Nephron (organoid): Measurements from ENCODE around the gene POU4F3.

Experiments
- H3K27ac Mint-ChIP-seq, 3 experiments: 2 replicates each; pipeline ENCODE4 v1.8.0; 2020; ENCODE audit warnings: mixed read lengths in 3 of 3, mild to moderate bottlenecking in 2 of 3, moderate library complexity in 1 of 3
- H3K27me3 Mint-ChIP-seq: 2 replicates; pipeline ENCODE4 v1.8.0; 2021; ENCODE audit warnings: low read depth, mild to moderate bottlenecking, moderate library complexity, mixed read lengths
- H3K36me3 Mint-ChIP-seq: 2 replicates; pipeline ENCODE4 v1.8.0; 2020; ENCODE audit warnings: low read depth, mixed read lengths
- H3K4me1 Mint-ChIP-seq: 2 replicates; pipeline ENCODE4 v1.8.0; 2020; ENCODE audit warnings: mixed read lengths
- H3K4me3 Mint-ChIP-seq, 3 experiments: 2 replicates each; pipeline ENCODE4 v1.8.0; 2020; ENCODE audit warnings: mild to moderate bottlenecking in 3 of 3, mixed read lengths in 3 of 3, moderate library complexity in 2 of 3
- H3K9me3 Mint-ChIP-seq: 2 replicates; pipeline ENCODE4 v1.8.0; 2020; ENCODE audit warnings: mixed read lengths
- TF ChIP-seq, protein P1 (sequence below), 3 experiments: fragments of 200-600 bp; sonication (generic); IDR thresholded peaks; one replicate each; pipeline ENCODE4 v1.5.0; 2021; ENCODE audit warnings: antibody characterized with exemption in 3 of 3; ENCODE audit not compliant: unreplicated experiment in 3 of 3

Gene POU4F3

DNA sequence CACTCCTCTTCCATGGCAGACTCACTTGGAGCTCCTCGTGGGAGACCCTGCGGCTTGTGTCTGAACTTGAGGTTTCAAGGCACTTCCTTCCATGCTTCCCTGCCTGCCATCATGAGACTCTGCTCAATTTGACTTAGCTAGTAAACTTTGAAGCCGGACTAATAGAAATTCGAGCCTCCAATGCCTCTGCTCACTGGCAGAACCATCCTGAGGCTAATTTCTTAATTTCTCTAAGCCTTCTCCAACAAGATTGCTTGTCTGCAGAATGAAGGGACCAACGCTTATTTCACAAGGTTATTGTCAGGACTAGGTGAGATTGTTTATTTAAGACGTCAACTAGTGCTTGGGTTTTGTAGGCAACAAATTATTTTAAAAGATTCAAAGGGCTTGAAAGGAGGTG lies 3.2 kb downstream of the POU4F3 start:
- Mint-ChIP-seq H3K9me3 (peaks cover 9% of the 10 kb centered on the region), H3K36me3 (peaks cover 3% of the 10 kb centered on the region), H3K4me1 (peaks cover 40% of the 10 kb centered on the region), H3K27ac (no peak overlapping the region), H3K4me3 (no peak overlapping the region), H3K27me3 (peaks cover 100% of the 10 kb centered on the region)
- TF ChIP-seq, protein P1, sequence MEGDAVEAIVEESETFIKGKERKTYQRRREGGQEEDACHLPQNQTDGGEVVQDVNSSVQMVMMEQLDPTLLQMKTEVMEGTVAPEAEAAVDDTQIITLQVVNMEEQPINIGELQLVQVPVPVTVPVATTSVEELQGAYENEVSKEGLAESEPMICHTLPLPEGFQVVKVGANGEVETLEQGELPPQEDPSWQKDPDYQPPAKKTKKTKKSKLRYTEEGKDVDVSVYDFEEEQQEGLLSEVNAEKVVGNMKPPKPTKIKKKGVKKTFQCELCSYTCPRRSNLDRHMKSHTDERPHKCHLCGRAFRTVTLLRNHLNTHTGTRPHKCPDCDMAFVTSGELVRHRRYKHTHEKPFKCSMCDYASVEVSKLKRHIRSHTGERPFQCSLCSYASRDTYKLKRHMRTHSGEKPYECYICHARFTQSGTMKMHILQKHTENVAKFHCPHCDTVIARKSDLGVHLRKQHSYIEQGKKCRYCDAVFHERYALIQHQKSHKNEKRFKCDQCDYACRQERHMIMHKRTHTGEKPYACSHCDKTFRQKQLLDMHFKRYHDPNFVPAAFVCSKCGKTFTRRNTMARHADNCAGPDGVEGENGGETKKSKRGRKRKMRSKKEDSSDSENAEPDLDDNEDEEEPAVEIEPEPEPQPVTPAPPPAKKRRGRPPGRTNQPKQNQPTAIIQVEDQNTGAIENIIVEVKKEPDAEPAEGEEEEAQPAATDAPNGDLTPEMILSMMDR (IDR thresholded peaks at IDR 0.05; ENCODE audit: unreplicated experiment in 3 of 3) = no peak

DNA sequence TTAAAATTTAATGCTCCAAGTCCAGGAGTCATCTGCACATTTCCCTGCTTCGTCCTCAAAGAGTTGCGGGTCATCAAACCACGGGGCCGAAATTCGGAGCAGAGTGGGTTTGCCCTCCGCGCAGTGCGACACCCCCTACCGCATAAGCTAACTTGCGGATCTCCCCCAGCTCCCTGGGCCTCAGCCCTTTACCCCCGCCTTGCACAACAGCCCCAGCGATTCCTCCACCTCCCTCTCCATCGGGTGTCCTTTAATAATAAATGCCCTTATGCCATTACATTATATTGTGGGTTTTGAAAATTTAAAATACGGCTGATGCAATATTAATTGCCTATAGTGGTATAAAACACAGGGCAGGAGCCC lies 3.9 kb downstream of the POU4F3 start:
- peaks cover 38% of the 10 kb centered on the region for H3K4me1 Mint-ChIP-seq

DNA sequence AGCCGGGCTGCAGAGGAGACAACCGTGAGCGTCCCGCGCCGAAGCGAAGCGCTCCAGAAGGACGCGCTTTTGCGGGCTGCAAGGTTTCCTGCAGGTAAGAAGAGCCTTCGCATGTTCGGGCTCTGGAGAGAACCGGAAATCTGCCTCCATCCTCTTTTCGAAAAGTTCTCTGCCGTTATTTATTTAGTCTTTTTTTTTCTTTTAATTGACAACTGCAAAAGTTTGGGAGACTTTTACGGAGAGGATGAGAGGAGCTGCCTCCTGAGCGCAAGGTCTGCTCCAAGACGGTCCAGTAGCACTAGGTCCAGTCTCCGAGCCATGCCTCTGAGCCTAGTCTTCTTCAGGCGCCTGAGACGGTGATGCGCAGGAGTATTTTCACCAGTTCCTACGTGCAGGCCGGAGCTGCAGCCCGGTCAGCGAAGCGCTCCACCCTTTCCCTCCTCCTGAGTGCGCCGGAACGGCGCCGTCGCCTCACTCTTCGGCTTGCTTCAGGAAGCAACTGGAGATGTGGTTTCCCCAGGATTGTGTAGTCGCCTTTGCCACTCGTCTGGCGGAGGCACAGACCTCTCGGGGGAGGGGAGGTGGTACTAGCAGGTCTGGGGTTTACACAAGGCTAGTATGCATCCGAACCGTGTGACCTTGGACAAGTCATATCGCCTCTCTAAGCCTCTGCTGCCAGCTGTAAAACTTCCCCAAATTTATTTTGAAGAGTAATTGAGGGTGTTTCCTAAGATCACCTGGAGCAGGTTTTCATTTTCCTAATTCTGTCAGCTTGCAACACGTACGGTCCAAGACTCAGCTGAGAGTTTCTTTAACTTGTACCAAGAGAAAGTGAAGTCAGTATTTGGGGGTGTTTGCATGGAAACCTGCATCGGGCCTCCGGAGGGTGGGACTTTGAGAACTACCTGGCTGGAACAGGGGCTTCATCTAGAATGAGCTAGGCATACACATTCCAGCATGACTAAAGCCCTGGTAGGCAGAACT lies 4.5 kb downstream of the POU4F3 start:
- Mint-ChIP-seq H3K4me1 (peaks cover 31% of the 10 kb centered on the region), H3K4me3 (no peak overlapping the region), H3K27ac (no peak overlapping the region), H3K36me3 (peaks cover 3% of the 10 kb centered on the region), H3K9me3 (peaks cover 9% of the 10 kb centered on the region), H3K27me3 (peaks cover 100% of the 10 kb centered on the region)
- TF ChIP-seq, protein P1 (IDR thresholded peaks at IDR 0.05; ENCODE audit: unreplicated experiment in 3 of 3) = no peak

More for the DNA sequence above, 3.9 kb downstream of the POU4F3 start:
- H3K9me3 Mint-ChIP-seq = peaks cover 9% of the 10 kb centered on the region
- H3K27ac Mint-ChIP-seq = no peak overlapping the region
- no peak overlapping the region for H3K4me3 Mint-ChIP-seq
- H3K36me3 Mint-ChIP-seq = peaks cover 3% of the 10 kb centered on the region
- H3K27me3 Mint-ChIP-seq = peaks cover 100% of the 10 kb centered on the region
- TF ChIP-seq, protein P1 (IDR thresholded peaks at IDR 0.05; ENCODE audit: unreplicated experiment in 3 of 3) = no peak

DNA sequence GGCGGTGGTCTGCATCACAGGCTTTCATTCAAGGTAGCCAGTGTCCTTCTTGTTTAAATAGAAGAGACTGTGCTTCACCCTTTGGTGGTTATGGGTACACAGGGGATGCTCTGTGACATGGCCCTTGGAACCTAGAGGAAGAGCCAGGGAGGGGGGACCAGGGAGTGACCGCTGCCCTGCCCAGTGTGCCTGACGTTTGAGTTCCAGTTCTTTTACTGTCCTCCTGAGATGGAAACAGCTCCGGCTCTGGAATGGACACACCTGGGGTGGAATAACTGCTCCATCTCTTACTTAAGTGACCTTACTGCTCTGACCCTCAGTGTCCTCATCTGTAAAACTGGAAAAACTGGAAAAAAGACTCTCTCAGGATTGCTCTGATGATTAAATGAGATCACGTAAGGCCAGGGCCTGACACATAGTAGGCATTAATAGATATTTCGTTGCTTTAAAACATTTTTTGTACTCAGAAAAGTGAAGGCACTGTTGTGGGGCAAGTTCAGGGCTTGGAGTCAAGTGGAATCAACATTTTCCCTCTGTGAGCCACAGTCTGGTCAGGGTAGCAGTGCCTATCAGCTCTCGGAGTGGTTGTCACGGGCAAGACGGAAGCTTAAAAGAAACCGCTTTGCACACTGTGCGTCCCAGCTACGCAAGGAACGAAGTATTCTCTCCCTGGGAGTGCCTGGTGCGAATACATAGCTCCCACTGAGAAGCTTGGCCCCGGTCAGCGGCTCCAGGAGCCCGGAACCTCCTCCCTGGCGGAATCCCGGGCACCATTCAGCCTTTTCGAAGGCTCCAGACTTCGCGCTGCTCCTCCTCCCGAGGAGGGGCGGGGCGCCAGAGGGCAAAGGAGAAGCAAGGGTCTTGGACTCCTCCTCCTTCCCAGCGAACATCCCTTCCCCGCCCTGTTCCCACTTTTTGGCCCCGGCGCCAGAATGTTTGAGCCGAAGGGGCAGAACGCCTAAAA lies 5.8 kb downstream of the POU4F3 start:
- H3K27ac Mint-ChIP-seq = no peak overlapping the region
- H3K4me1 Mint-ChIP-seq = peaks cover 24% of the 10 kb centered on the region
- H3K27me3 Mint-ChIP-seq = peaks cover 100% of the 10 kb centered on the region
- peak overlapping the region in 2 of 3 experiments; percentile 18 to 25 for H3K4me3 Mint-ChIP-seq
- H3K36me3 Mint-ChIP-seq = peaks cover 3% of the 10 kb centered on the region
- TF ChIP-seq, protein P1 (IDR thresholded peaks at IDR 0.05; ENCODE audit: unreplicated experiment in 3 of 3) = no peak
- H3K9me3 Mint-ChIP-seq = peaks cover 6% of the 10 kb centered on the region

DNA sequence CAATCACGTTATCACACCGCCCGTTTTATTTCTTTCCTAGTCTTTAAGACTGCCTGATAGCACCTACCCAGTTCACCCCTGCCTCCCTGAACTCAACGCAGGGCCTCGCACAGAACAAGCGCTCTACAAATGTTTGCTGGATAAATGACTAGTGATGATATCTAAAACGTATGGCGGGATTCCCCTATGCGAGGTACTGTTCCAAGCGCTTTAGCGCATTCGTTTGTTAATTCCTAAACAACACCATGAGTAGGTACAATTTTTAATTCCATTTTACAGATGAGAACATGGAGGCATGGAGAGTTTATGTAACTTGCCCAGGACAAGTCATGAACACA lies 6.6 kb downstream of the POU4F3 start:
- Mint-ChIP-seq H3K27ac (no peak overlapping the region), H3K4me3 (peak overlapping the region; percentile 47 to 70 (median 64)), H3K9me3 (peaks cover 6% of the 10 kb centered on the region), H3K4me1 (peaks cover 21% of the 10 kb centered on the region), H3K36me3 (peaks cover 3% of the 10 kb centered on the region), H3K27me3 (peaks cover 100% of the 10 kb centered on the region)
- TF ChIP-seq, protein P1 (IDR thresholded peaks at IDR 0.05; ENCODE audit: unreplicated experiment in 3 of 3) = no peak
